AG10803 (cell line): ENCODE measurements around the gene CDC40.
A peak's percentile ranks its signal among the peaks of the same experiment; 100 is the strongest.

Experiments
- DNase-seq: peaks from one replicate; pipeline ENCODE4 v3.0.0; 2010; ENCODE audit warnings: low read depth
- H3K4me3 ChIP-seq: 2 replicates; pipeline ENCODE4 v1.5.1; 2011; ENCODE audit warnings: mild to moderate bottlenecking, low read length, control low read depth
- CTCF ChIP-seq: conservative IDR thresholded peaks from 2 replicates; pipeline ENCODE4 v1.5.1; 2011; ENCODE audit warnings: mild to moderate bottlenecking, low read length, control low read depth, inconsistent platforms

The CDC40 gene

GRCh38 chr6:110250058-110250457 lies 69.8 kb downstream of the CDC40 start:
- no peak overlapping the region for H3K4me3 ChIP-seq
- no peak for DNase-seq
- TF ChIP-seq CTCF: no peak

DNA sequence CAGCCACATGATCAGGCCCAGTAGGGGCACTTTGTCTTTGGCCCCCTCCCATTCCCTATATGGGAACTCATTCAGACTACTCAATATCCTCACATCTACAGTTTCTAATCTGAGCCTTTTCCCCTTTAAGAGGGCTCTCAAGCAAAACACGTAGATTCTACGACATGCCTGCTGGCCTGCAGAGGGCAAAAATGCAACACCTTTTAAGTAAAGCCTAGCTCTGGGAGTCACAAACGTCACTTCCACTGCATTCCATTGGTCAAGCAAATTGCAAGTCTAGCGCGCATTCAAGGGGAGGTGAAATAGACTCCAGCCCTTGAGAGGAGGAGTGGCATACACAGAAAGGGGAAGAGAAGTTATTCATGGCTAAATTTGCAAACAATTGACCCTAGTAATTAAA lies 70.6 kb downstream of the CDC40 start:
- H3K4me3 ChIP-seq: no peak overlapping the region
- no peak for DNase-seq
- TF ChIP-seq CTCF: no peak

- no peak overlapping the region for H3K4me3 ChIP-seq
These were observed 75.1 kb downstream of the CDC40 start for GRCh38 chr6:110255211-110255750.

GRCh38 chr6:110256366-110256765 lies 76.1 kb downstream of the CDC40 start:
- DNase-seq: no peak
- no peak overlapping the region for H3K4me3 ChIP-seq
- TF ChIP-seq CTCF: no peak

More at GRCh38 chr6:110255211-110255750, 75.1 kb downstream of the CDC40 start:
- peak; percentile 25 for DNase-seq
- no peak for TF ChIP-seq CTCF

DNA sequence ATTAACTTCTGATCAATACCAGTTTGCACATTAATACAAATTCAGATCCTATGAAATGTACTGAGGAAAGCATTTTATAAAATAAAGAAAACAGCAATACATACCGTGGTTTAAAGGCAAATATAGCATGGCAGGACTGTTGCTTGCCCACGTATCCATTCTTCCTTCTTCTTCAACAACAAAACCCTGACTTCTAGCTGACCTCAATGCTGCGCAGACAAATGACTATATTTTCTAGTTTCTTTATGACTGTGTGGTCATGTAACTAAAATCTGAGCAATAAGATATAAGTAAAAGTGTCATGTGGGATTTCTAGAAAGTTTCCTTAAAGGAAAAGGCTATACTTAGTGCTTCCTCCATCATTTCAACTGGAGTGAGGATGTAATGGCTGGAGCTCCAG lies 85.0 kb downstream of the CDC40 start:
- no peak for TF ChIP-seq CTCF
- no peak overlapping the region for H3K4me3 ChIP-seq
- no peak for DNase-seq

DNA sequence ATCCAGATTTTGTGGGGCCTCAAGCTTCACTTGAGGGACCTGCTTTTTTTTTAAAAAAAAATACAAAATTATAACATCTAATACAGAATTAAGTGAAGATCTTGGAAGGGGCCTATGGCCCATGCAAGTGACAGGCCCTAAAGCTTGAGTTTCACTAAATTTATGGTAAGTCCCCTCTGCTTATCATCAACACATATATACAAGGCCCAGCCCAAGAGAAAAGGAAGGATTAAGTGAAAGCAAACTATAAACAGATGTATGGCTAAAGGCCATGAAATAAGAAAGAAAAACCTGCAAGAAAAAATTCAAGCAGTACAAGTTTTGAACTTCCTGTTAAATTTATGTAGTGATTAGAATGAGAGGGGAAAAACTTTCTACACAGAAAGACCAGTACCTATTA lies 86.8 kb downstream of the CDC40 start:
- H3K4me3 ChIP-seq: no peak overlapping the region
- no peak for DNase-seq
- no peak for TF ChIP-seq CTCF

- no peak for DNase-seq
- no peak for TF ChIP-seq CTCF
- no peak overlapping the region for H3K4me3 ChIP-seq
These were observed 89.4 kb downstream of the CDC40 start for GRCh38 chr6:110269623-110270022.
